Stimulated activated CD4-positive, alpha-beta T cell treated with anti-CD3 and anti-CD28 coated beads, Interleukin-15, amount 100 ng/mL, for 48 hours (primary cell): Measurements from ENCODE around the gene ZNF595.
"Not testable (repeated sequence)": the region's sequence is repeated elsewhere in the genome, so short reads cannot be mapped to it uniquely, and the experiment has no call there.

Experiments used
- DNase-seq, 2 donors: peaks; one replicate each; pipeline ENCODE4 v3.0.0-alpha.2; 2020; ENCODE audit warnings: low read depth in 2 of 2

The ZNF595 gene

DNA sequence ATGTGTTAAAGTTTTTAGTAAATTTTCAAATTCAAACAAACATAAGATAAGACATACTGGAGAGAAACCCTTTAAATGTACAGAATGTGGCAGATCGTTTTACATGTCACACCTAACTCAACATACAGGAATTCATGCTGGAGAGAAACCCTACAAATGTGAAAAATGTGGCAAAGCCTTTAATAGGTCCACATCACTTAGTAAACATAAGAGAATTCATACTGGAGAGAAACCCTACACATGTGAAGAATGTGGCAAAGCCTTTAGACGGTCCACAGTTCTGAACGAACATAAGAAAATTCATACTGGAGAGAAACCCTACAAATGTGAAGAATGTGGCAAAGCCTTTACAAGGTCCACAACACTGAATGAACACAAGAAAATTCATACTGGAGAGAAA, 32.8 kb downstream of the ZNF595 start:
- no peak for DNase-seq

DNA sequence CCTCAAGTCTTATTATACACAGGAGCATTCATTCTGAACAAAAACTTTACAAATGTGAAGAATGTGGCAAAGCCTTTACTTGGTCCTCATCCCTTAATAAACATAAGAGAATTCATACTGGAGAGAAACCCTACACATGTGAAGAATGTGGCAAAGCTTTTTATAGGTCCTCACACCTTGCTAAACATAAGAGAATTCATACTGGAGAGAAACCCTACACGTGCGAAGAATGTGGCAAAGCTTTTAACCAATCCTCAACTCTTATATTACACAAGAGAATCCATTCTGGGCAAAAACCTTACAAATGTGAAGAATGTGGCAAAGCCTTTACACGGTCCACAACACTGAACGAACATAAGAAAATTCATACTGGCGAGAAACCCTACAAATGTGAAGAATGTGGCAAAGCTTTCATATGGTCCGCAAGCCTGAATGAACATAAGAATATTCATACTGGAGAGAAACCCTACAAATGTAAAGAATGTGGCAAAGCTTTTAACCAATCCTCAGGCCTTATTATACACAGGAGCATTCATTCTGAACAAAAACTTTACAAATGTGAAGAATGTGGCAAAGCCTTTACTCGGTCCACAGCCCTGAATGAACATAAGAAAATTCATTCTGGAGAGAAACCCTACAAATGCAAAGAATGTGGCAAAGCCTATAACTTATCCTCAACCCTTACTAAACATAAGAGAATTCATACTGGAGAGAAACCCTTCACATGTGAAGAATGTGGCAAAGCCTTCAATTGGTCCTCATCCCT, 33.6 kb downstream of the ZNF595 start:
- not testable (repeated sequence) for DNase-seq

DNA sequence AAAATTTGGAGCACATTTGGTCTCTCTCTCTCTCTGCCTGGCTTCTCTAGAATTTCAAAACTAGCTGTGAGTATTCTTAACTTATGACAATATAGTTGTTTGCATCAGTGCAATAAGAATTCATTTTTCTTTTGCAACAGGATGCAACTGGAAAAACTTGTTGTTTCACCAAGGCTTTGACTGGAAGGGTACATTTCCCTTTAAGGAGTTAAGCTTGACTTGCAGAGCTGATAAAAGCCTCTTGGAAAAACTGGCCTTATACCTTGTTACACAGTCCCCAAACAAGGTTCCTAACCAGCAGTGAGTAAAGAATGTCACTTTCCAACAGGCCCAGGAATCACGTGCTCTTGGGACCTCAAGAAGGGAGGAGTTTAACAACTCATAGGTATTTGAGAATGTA, 45.3 kb downstream of the ZNF595 start:
- DNase-seq = no peak

DNA sequence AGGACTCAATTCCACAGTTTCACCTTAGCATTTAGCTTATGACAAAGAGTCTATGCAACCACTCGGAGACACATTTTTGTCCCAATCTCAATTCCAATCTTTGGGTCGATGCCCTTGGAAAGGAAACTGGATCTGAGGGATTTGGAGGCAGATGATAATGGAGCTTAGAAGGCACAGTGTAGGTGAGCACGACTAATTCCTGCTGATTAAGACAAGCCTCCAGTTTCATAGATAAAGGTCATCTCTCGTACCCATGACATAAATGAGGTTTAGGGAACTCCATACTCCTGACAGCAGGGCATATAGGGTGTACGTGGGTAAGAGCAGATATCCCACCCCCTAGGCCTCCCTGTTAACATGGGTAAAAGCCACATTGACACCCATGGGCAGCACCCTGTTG, 46.7 kb downstream of the ZNF595 start:
- DNase-seq = no peak

DNA sequence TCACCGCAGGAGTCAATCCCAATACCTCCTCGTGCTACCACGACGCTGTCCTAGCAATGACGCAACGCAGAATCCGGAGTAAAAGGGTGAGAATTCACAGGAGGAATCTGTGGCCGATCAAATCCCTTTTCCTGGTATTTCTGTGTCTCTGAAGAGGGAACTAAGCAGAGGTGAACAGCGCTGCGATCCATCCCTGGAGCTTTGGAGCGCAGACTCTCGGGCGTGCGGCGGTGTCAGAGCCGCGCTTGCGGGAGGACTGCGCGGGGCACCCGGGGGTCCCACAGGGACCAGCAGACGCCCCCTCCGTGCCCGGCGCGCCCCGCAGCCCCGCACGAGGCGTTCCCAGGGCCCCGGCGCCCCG, 53.9 kb downstream of the ZNF595 start:
- DNase-seq = no peak

DNA sequence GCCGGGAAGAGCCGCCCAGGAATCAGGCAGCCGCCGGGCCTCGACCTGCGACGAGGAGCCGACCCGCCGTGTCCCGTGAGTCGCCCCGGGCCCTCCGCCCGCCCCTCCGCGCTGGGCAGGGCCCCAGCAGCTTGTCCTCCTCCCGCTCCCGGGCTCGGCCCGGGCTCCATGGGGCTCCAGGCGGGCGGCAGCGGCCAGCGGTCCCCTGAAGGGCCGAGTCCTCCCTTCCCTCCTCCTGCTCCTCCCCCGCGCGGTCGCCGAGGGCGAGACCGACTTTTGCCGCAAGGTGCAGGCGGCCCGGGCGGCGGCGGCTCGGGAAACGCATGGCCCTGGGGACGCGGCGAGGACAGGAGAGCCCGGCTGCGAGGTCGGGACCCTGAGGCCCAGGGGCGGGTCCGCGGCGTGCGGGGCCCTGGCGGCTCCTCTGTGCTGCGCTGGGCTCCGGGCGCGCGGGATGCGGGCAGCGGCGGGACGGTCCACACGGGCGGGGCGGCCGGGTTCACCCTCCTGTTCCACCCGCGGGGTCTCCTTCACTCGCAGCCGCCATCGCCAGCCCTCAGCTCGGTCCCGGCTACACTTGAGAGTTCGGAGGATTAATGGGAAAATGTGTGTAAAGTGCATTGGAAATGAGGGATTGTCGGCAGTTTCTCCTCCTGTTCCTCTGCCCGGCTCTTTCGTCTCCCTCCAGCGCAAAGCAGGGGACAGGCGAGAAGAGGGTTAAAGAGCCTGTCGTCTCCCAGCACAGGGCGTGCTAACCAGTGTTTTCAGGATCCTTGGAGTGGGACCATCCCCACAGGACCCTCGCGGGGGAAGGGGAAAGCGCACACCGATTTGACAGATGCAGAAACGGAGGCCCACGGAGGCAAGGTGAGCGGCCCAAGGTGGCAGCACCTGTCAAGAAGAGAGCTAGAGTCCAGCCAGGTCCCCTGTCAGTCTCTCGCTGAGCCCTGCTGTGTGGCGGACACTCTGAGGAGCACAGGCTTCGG, 54.6 kb downstream of the ZNF595 start:
- DNase-seq = no peak

DNA sequence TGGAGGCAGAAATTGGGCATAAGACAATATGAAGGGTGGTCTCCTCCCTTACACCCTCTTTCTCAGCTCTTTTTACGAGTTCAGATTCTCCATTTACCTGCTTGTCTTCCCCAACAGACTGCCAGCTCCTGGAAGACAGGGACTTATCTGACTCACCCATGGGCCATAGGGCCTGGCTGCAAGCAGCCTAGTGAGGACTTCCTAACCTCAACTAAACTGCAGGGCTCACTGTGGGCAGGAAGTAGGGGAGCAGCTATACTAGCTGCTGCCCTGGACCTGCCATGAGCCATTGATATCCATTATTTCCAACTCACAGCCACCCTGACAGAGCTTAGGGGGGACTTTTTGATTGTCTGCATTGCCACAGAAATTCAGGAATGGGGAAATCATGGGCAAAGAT, 59.6 kb downstream of the ZNF595 start:
- DNase-seq = no peak

DNA sequence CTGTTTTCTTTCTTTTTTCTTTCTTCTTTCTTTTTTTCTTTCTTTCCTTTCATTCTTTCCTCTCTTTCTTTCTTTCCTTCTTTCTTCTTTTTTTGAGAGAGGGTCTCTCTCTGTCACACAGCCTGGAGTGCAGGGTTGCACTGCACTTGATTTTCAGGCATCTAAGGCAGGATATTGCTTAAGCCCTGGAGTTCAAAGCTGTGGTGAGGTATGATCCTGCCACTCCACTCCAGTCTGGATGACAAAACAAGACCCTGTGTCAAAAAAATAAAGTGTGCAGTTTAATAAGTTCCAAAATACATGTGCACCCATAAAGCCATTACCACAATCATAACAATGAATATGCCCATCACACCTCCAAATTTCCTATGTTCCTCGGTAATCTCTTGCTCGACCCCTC, 60.6 kb downstream of the ZNF595 start:
- DNase-seq = no peak

DNA sequence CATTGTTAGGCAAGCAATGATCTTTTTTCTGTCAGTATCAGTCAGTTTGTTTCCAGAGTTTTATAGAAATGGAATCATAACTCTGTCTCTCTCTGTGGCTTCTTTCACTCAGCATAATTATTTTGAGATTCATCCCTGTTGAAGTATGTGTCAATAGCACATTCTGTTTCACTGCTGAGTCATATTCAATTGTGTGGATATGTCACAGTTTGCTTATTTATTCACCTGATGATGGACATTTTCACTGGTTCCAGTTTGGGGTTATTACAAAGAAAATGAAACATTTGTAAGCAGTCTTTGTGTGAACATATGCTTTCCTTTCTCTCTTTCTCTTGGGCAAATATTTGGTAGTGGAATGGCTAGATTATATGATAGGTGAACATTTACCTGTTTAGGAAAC, 61.0 kb downstream of the ZNF595 start:
- DNase-seq = no peak

DNA sequence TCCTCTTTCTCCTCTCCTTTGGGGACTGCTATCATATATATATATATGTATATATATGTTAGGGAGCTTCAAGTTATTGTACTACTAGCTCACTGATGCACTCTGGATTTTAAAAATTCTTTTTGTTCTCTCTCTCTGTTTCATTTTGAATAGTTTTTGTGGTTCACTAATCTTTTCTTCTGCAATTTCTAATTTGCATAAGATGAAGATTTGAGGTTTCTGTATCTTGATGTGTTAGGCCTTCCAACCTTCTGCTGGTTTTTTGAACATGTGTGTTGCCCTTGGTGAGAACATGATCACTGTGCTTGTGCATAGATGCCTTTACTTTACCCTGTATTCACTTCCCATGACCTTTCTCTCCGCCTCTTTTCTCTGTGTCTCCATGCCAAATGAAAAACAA, 63.4 kb downstream of the ZNF595 start:
- no peak for DNase-seq

DNA sequence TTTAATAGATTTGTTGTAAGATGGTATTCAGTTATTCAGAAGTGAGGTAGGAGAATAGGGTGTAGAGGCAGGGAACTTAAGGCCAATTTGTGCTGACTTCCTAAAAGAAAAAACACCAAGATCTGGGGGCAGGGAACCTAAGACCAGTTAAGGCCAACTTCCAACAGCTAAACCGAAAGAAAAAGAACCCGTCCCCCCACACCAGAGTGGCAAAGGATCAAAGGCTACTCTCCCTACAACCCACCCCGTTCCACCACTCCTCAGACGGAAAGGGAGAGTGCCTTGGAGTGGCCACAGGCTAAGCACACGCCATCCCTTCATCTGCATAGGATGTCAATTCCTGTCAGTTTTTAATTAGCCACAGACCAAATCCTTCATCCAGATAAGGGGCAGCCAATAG, 67.5 kb downstream of the ZNF595 start:
- no peak for DNase-seq

DNA sequence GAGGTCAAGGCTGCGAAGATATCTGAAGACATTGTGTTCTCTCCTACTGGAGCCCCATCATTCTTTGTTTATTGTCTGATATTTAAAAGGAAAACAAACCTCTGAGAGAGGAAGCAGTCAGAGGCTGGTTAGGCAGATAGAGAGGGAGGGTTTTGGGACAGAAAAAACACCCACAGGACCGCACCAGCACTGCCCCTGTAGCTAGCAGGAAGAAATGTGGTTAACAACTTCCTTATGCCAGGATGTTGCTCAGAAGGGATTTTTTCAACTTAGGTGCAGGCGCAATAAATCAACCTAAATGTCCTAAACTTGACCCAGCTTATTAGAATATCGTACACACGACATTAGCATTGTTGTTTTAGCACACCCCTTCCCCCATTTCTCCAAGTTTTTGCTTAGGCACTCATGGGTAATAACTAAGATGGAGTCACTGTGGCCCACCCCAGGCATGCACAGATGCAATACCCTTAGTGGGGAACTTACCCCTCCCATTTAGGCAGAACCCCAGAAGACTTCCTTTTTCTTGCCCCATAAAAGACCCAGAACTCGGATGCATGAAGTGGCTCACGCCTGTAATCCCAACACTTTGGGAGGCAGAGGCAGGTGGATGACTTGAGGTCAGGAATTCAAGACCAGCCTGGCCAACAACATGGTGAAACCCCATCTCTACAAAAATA, 68.4 kb downstream of the ZNF595 start:
- no peak for DNase-seq

DNA sequence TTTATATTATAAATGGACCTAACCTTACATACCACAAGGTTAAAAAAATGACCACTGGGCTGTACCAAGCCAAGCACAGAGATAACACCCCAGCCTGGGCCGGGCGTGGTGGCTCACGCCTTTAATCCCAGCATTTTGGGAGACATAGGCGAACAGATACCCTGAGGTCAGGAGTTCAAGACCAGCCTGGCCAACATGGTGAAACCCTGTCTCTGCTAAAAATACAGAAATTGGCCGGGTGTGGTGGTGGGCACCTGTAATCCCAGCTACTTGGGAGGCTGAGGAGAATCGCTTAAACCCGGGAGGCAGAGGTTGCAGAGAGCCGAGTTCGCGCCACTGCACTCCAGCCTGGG, 70.8 kb downstream of the ZNF595 start:
- not testable (repeated sequence) for DNase-seq

DNA sequence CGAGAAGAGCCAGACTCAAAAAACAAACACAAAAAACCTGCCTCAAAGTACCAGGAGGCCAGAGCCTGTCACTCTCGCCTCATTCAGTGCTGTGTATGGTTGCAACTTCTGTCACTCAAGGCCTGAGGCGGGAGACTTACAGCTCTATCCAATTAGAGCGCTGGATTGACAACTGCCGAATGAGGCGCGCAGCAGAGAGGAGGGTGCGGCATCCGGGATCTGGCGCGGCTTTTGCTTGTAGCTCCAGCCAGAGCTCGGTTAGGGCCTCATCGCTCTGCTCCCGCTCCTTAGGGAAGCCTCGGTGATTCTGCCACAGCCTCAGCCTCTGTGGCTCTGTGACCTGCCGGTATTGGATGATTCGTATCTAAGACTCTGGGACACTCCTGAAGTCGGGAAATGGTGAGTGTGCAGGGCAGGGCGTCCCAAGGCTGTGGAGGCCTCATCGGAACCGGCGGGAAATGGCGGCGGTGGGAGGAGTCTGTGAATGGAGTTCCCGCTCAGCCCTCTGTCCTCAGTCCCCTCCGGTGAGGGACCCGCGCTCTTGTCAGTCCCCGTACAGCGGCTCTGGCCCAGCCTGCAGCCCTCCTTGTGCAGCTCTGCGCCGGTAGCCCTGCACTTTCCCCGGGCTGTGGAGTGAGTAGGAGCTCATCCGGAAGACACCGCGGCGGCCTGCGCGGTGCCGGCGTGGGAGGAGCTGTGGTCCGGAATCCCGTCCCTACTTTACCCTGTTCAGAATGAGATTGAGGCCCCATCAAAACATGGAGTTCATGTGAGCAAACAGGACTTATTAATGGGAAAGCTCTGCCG, 71.4 kb downstream of the ZNF595 start, which contains the start of gene ZNF718:
Gene ZNF718, plus strand, starts transcription at position 227 of the 807 bp plus-strand sequence. Its CDS starts 170 bp downstream, at position 397.
- peak; percentile 91 to 92 for DNase-seq

DNA sequence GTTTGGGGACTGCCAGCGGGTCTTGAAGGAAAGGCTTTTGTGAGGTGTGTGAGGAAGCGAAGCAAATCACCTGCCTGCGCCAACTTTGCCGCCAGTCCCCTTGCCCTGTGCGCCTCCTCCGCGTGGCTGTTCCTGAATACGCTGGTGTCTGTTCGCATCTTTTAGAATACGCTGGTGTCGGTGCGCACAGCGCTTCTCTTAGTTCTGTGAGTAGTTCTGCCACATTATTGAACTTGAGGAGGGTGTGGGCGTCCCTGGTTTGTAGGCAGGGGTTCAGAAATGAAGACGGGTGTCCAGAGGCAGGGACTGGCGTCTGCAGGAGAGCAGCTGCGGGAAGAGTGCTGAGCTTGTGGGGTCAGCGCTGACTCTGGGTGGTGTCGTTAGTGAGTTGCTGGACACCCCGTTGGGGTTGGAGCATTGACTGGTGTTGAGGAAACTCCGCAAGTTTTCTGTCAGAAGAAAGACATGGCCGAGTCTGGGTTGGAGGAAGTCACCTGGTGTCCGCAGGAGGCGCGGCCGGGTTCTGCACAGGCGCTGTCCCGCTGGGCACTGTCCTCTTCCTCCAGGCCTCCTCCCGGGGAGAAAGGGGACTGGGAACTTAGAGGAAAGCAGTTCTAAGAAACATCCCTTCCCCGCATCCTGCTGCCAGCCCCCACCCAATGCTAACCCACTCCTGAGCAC, 72.1 kb downstream of the ZNF595 start:
- peak; percentile 23 to 30 for DNase-seq

DNA sequence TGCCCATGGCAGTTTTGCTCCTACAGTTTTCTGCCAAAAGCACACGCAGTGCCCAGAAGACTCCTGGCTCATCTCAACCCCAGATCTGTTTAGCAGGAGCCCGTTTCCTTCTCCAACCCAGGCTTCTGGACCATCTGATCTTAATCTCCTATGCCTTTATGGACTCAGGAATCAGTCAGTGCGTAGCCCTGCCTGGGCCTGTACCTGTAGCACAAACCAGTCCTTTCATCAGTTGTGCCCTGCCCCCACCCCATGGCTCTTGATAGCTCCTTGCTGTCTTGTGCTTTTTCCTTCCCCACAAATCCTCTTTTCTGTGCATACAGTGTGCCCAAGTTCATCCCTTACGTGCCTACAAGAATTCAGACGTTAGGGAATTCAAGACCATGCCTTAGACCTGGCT, 72.7 kb downstream of the ZNF595 start:
- no peak for DNase-seq

DNA sequence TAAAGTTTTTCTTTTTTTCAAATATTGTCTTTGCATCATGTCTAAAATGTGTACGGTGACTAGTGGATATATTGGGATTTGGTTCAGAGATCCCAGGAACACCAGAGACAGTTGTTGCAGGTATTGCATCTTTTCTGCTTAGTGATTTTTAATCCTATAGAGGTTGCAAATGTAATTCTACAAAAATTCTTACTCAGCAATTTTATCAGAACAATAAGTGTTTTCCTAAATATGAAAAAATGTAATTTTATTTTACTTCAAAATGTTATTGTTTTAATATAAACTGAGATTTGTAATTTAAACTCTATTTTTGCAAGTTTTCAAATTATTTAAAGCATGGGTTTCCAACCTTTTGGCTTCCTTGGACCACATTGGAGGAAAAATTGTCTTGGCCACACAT, 79.4 kb downstream of the ZNF595 start:
- DNase-seq = no peak
